Trophoblast cell (in vitro differentiated cells and primary cell): Measurements from ENCODE around the gene RHBDD2.
A peak's percentile ranks its signal among the peaks of the same experiment; 100 is the strongest.

Experiments
- DNase-seq, 2 donors: peaks; one replicate each; pipeline ENCODE4 v3.0.0-alpha.2; 2016
- H2AFZ ChIP-seq: 2 replicates; pipeline ENCODE4 v1.6.1; 2013; ENCODE audit warnings: low read length, moderate library complexity, mild to moderate bottlenecking; ENCODE audit not compliant: insufficient read depth, poor library complexity
- H2AK5ac ChIP-seq: 2 replicates; pipeline ENCODE4 v1.6.1; 2013; ENCODE audit warnings: mild to moderate bottlenecking, low read length
- H2BK120ac ChIP-seq: 2 replicates; pipeline ENCODE4 v1.6.1; 2013; ENCODE audit warnings: low read length, mild to moderate bottlenecking, moderate library complexity; ENCODE audit not compliant: insufficient read depth, poor library complexity
- H2BK12ac ChIP-seq: 2 replicates; pipeline ENCODE4 v1.6.1; 2013; ENCODE audit warnings: mild to moderate bottlenecking, low read length, moderate library complexity
- H2BK5ac ChIP-seq: 2 replicates; pipeline ENCODE4 v1.6.1; 2013; ENCODE audit warnings: low read length, low read depth, moderate library complexity, mild to moderate bottlenecking; ENCODE audit not compliant: poor library complexity
- H3K14ac ChIP-seq: 2 replicates; pipeline ENCODE4 v1.6.1; 2013; ENCODE audit warnings: mild to moderate bottlenecking, low read length
- H3K18ac ChIP-seq: 2 replicates; pipeline ENCODE4 v1.6.1; 2013; ENCODE audit warnings: mild to moderate bottlenecking, low read length
- H3K23ac ChIP-seq: 2 replicates; pipeline ENCODE4 v1.6.1; 2013; ENCODE audit warnings: low read length
- H3K27ac ChIP-seq: 2 replicates; pipeline ENCODE4 v1.5.1; 2013; ENCODE audit warnings: low read depth, mild to moderate bottlenecking, inconsistent platforms, low read length, moderate library complexity
- H3K27me3 ChIP-seq: 2 replicates; pipeline ENCODE4 v1.6.1; 2013; ENCODE audit warnings: inconsistent platforms, mild to moderate bottlenecking, low read length, moderate library complexity; ENCODE audit not compliant: insufficient read depth
- H3K36me3 ChIP-seq, 2 experiments: 1 replicate in 1 of 2; 2 replicates in 1 of 2; pipeline ENCODE4 v1.6.1; 2013; ENCODE audit warnings: low read length in 2 of 2, mild to moderate bottlenecking in 2 of 2, moderate library complexity in 1 of 2; ENCODE audit not compliant: insufficient read depth in 2 of 2, control insufficient read depth in 1 of 2
- H3K4ac ChIP-seq: 2 replicates; pipeline ENCODE4 v1.6.1; 2013; ENCODE audit warnings: low read depth, mild to moderate bottlenecking, low read length, moderate library complexity
- H3K4me1 ChIP-seq, 2 experiments: 1 replicate in 1 of 2; 2 replicates in 1 of 2; pipeline ENCODE4 v1.6.1; 2013; ENCODE audit warnings: low read length in 2 of 2, mild to moderate bottlenecking in 2 of 2, moderate library complexity in 1 of 2; ENCODE audit not compliant: insufficient read depth in 2 of 2, control insufficient read depth in 1 of 2
- H3K4me2 ChIP-seq: 2 replicates; pipeline ENCODE4 v1.6.1; 2013; ENCODE audit warnings: inconsistent platforms, mild to moderate bottlenecking, low read length, moderate library complexity
- H3K4me3 ChIP-seq: 2 replicates; pipeline ENCODE4 v1.5.1; 2013; ENCODE audit warnings: mild to moderate bottlenecking, low read depth, low read length, inconsistent platforms
- H3K79me1 ChIP-seq: one replicate; pipeline ENCODE4 v1.6.1; 2013; ENCODE audit warnings: low read length
- H3K79me2 ChIP-seq: 2 replicates; pipeline ENCODE4 v1.6.1; 2013; ENCODE audit warnings: low read length, mild to moderate bottlenecking; ENCODE audit not compliant: control insufficient read depth, insufficient read depth, poor library complexity
- H3K9ac ChIP-seq: 2 replicates; pipeline ENCODE4 v1.6.1; 2013; ENCODE audit warnings: mild to moderate bottlenecking, low read length
- H3K9me3 ChIP-seq: 2 replicates; pipeline ENCODE4 v1.6.1; 2013; ENCODE audit warnings: low read depth, mild to moderate bottlenecking, control low read depth, inconsistent platforms, low read length; ENCODE audit not compliant: insufficient read depth
- H4K12ac ChIP-seq: 2 replicates; pipeline ENCODE4 v1.6.1; 2013; ENCODE audit warnings: low read depth, mild to moderate bottlenecking, low read length, moderate library complexity
- H4K8ac ChIP-seq: 2 replicates; pipeline ENCODE4 v1.6.1; 2013; ENCODE audit warnings: low read depth, mild to moderate bottlenecking, low read length, moderate library complexity
- H4K91ac ChIP-seq: one replicate; pipeline ENCODE4 v1.6.1; 2013; ENCODE audit warnings: low read depth, mild to moderate bottlenecking, low read length, moderate library complexity
- WGBS: extraction: QIAGEN DNeasy Blood & Tissue Kit; methylation state at CpG from one replicate; pipeline ENCODE4 v1.1.7; 2013; ENCODE audit warnings: missing lambda C conversion rate; ENCODE audit not compliant: insufficient read length, insufficient coverage; ENCODE audit errors: extremely low coverage; 5-methylcytosine and 5-hydroxymethylcytosine counted together

Gene RHBDD2

DNA sequence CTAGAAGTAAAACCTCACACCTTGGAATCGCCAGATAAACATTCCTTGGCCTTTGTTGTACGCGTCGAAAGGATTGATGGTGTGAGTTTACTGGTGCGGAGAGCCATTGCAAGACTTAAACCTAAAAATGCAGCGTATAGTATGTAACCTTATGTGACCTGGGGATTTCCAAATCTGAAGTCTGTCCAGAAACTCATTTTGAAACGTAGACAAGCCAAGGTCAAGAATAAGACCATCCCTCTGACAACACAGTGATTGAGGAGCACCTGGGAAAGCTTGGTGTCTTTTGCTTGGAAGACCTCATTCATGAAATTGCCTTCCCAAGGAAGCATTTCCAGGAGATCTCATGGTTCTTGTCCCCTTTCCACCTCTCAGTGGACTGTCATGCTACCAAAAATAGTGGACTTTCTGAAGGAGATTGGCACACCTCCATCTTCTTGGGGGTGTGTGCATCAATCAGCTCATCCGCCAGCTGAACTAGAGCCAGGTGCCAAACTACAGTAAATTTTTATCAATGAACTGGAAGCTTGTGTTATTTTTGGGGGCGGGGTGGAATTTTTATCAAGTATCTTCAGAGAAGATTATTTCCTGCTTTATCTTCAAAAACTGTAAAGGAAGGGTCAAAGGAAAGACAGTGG is 44.3 kb downstream of the RHBDD2 start:
- Histone ChIP-seq H3K79me2 (no peaks in the 10 kb centered on the region), H2AFZ (no peak overlapping the region), H3K18ac (no peak overlapping the region), H3K23ac (no peak overlapping the region), H3K36me3 (peaks cover 2 to 4% of the 10 kb centered on the region in 2 experiments), H3K9me3 (no peaks in the 10 kb centered on the region), H3K14ac (no peak overlapping the region), H2AK5ac (no peak overlapping the region), H3K27me3 (no peaks in the 10 kb centered on the region), H4K12ac (no peak overlapping the region), H2BK12ac (no peak overlapping the region), H2BK120ac (no peak overlapping the region), H3K4me1 (no peaks in the 10 kb centered on the region), H3K27ac (no peak overlapping the region), H3K4ac (no peak overlapping the region), H2BK5ac (no peak overlapping the region), H4K91ac (no peak overlapping the region), H3K79me1 (no peaks in the 10 kb centered on the region), H4K8ac (no peak overlapping the region), H3K4me3 (no peak overlapping the region), H3K4me2 (no peak overlapping the region), H3K9ac (no peak overlapping the region)
- no CpG with 5 or more reads among the region's 9 CpGs for WGBS
- no peak for DNase-seq

DNA sequence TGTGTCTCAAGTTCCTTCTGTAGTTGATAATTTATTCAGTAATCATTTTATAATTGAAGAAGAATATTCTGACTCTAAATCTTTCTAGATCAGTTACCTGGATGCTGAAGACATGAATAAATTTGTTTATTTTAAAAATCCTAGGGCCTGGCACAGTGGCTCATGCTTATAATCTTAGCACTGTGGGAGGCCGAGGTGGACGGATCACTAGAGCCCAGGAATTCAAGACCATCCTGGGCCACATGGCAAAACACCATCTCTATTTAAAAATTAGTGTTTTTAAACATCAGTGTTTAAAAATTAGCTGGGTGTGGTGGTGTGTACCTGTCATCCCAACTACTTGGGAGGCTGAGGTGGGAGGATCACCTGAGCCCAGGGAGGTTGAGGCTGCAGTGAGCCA is 45.4 kb downstream of the RHBDD2 start:
- H3K9ac ChIP-seq, result no peak overlapping the region
- H3K79me1 ChIP-seq, result no peaks in the 10 kb centered on the region
- H3K4me3 ChIP-seq, result no peak overlapping the region
- H2BK5ac ChIP-seq, result no peak overlapping the region
- no peak overlapping the region for H4K8ac ChIP-seq
- DNase-seq, result no peak
- peaks cover 6 to 7% of the 10 kb centered on the region in 2 experiments for H3K36me3 ChIP-seq
- no CpG with 5 or more reads among the region's 2 CpGs for WGBS
- no peak overlapping the region for H4K12ac ChIP-seq
- H3K79me2 ChIP-seq, result no peaks in the 10 kb centered on the region
- H4K91ac ChIP-seq, result no peak overlapping the region
- H2AK5ac ChIP-seq, result no peak overlapping the region
- no peak overlapping the region for H3K4ac ChIP-seq
- H2BK12ac ChIP-seq, result no peak overlapping the region
- H3K27ac ChIP-seq, result no peak overlapping the region
- no peak overlapping the region for H2AFZ ChIP-seq
- H2BK120ac ChIP-seq, result no peak overlapping the region
- no peaks in the 10 kb centered on the region for H3K4me1 ChIP-seq
- no peaks in the 10 kb centered on the region for H3K9me3 ChIP-seq
- no peak overlapping the region for H3K4me2 ChIP-seq
- no peak overlapping the region for H3K23ac ChIP-seq
- no peak overlapping the region for H3K14ac ChIP-seq
- no peaks in the 10 kb centered on the region for H3K27me3 ChIP-seq
- H3K18ac ChIP-seq, result no peak overlapping the region

DNA sequence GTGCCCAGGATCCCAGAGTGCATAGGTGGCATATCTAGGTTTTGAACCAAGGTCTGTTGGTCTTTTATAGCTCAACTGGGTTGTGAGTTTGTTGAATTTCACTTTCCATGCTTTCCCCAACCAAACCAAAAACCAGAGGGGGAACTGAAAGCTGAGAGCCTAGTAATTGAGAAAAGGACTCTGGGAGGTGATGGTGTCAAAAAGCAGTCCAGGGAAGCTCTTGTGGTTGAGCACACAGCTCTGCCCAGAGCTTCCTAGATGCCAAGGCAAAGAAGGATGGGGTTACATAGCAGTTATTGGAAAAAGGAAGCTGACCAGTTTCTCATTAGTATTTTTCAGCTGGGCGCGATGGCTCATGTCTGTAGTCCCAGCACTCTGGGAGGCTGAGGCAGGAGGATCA is 46.1 kb downstream of the RHBDD2 start:
- Histone ChIP-seq H3K36me3 (peaks cover 6 to 7% of the 10 kb centered on the region in 2 experiments), H3K9me3 (no peaks in the 10 kb centered on the region), H2BK12ac (no peak overlapping the region), H3K4me1 (no peaks in the 10 kb centered on the region), H3K14ac (no peak overlapping the region), H3K18ac (no peak overlapping the region), H3K79me2 (no peaks in the 10 kb centered on the region), H3K27me3 (no peaks in the 10 kb centered on the region), H3K4ac (no peak overlapping the region), H3K4me3 (no peak overlapping the region), H2BK5ac (no peak overlapping the region), H2AK5ac (no peak overlapping the region), H2BK120ac (no peak overlapping the region), H3K79me1 (no peaks in the 10 kb centered on the region), H3K4me2 (no peak overlapping the region), H4K91ac (no peak overlapping the region), H4K8ac (no peak overlapping the region), H3K9ac (no peak overlapping the region), H2AFZ (no peak overlapping the region), H3K27ac (no peak overlapping the region), H3K23ac (no peak overlapping the region), H4K12ac (no peak overlapping the region)
- WGBS, result no CpG with 5 or more reads among the region's 2 CpGs
- no peak for DNase-seq

DNA sequence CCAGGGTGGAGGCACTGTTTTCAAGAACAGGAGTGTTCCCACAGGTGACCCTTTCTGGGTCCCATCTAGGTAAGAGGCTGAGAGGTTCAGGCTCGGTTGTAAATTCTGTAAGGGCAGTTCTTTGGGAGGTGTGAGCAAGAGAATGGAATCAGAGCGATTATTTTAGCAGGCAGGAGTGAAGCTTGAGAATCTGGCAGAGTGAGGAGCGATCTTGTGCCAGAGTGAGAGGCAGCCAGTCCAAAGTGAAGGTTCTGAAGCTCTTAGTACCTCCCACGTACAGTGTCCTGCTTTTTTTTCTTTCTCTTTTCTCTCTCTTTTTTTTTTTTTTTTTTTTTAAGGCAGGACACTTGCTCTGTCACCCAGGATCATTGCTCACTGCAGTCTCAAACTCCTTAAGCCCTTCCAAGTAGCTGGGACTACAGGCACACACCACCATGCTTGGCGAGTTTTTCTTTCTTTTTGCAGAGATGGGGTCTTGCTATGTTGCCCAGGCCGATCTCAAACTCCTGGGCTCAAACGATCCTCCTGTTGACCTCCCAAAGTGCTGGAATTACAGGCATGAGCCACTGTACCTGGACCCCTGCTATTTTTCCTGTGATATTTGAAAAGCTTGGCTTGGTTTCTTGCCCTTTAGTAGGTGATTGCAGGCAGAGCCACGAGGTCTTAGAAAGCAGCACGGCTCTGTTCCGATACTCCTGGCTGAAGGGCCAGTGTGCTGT is 47.0 kb downstream of the RHBDD2 start:
- no peak overlapping the region for H4K91ac ChIP-seq
- H3K9me3 ChIP-seq, result no peaks in the 10 kb centered on the region
- no peak overlapping the region for H3K4me3 ChIP-seq
- H4K12ac ChIP-seq, result no peak overlapping the region
- H3K9ac ChIP-seq, result no peak overlapping the region
- no peak for DNase-seq
- H2BK12ac ChIP-seq, result no peak overlapping the region
- H3K14ac ChIP-seq, result no peak overlapping the region
- no peak overlapping the region for H2AK5ac ChIP-seq
- H2AFZ ChIP-seq, result no peak overlapping the region
- no peak overlapping the region for H3K27ac ChIP-seq
- no peaks in the 10 kb centered on the region for H3K27me3 ChIP-seq
- no peak overlapping the region for H4K8ac ChIP-seq
- peak overlapping the region; percentile 14 for H3K4ac ChIP-seq
- no peaks in the 10 kb centered on the region for H3K79me1 ChIP-seq
- H3K23ac ChIP-seq, result no peak overlapping the region
- H2BK5ac ChIP-seq, result no peak overlapping the region
- peaks cover 2 to 6% of the 10 kb centered on the region in 2 experiments for H3K36me3 ChIP-seq
- no peaks in the 10 kb centered on the region for H3K4me1 ChIP-seq
- H3K79me2 ChIP-seq, result no peaks in the 10 kb centered on the region
- H2BK120ac ChIP-seq, result no peak overlapping the region
- H3K18ac ChIP-seq, result peak overlapping the region; percentile 46
- no peak overlapping the region for H3K4me2 ChIP-seq
- no CpG with 5 or more reads among the region's 10 CpGs for WGBS
